CD14-positive monocyte (primary cell): ENCODE results near the gene CPLANE1. TPM values are rescaled to one million over a fixed set of nuclear protein-coding genes. Genes with fewer than 3 reads are reported as not detected.

Source experiments
- DNase-seq, 3 donors: peaks; one replicate each; pipeline ENCODE4 v3.0.0-alpha.2; 2011 to 2022
- H2AFZ ChIP-seq: 2 replicates; pipeline ENCODE4 v1.6.0; 2012; ENCODE audit warnings: mild to moderate bottlenecking, low read depth, low read length, inconsistent platforms; ENCODE audit not compliant: insufficient read depth, poor library complexity, severe bottlenecking
- H3K27ac ChIP-seq, 2 donors: 1 replicate in 1 of 2; 2 replicates in 1 of 2; pipeline ENCODE4 v1.5.1; 2012 to 2013; ENCODE audit warnings: low read length in 2 of 2, control low read depth in 1 of 2, inconsistent platforms in 1 of 2, low read depth in 1 of 2, mild to moderate bottlenecking in 1 of 2
- H3K27me3 ChIP-seq, 2 donors: one replicate each; pipeline versions ENCODE4 v1.6.0 to v1.6.1; 2011 to 2013; ENCODE audit warnings: low read length in 2 of 2; ENCODE audit not compliant: control insufficient read depth in 2 of 2, insufficient read depth in 2 of 2
- H3K36me3 ChIP-seq, 2 donors: replicated peaks in 1 of 2; 1 replicate in 1 of 2; 2 replicates in 1 of 2; pipeline versions ENCODE4 v1.5.1 to v1.6.1; 2012 to 2013; ENCODE audit warnings: low read length in 2 of 2, control low read depth in 1 of 2, inconsistent platforms in 1 of 2, mild to moderate bottlenecking in 1 of 2; ENCODE audit not compliant: insufficient read depth in 2 of 2, control insufficient read depth in 1 of 2
- H3K4me1 ChIP-seq, 2 donors: 1 replicate in 1 of 2; 2 replicates in 1 of 2; pipeline versions ENCODE4 v1.5.1 to v1.6.1; 2012 to 2013; ENCODE audit warnings: low read length in 2 of 2, control low read depth in 1 of 2, inconsistent platforms in 1 of 2, mild to moderate bottlenecking in 1 of 2, moderate library complexity in 1 of 2; ENCODE audit not compliant: insufficient read depth in 2 of 2, control insufficient read depth in 1 of 2
- H3K4me2 ChIP-seq: replicated peaks from 2 replicates; pipeline ENCODE3; 2012; ENCODE audit warnings: low read length, moderate library complexity, mild to moderate bottlenecking; ENCODE audit not compliant: poor library complexity, severe bottlenecking; ENCODE audit errors: extremely low read depth
- H3K4me3 ChIP-seq, 3 experiments: fragments of 200-600 bp in 1 of 3; sonication (generic) in 1 of 3; replicated peaks in 1 of 3; 1 replicate in 2 of 3; 2 replicates in 1 of 3; pipeline ENCODE4 v1.5.1; 2011 to 2013; ENCODE audit warnings: low read length in 3 of 3, mild to moderate bottlenecking in 3 of 3, control low read depth in 2 of 3, low read depth in 2 of 3, inconsistent platforms in 1 of 3, moderate library complexity in 1 of 3
- H3K79me2 ChIP-seq: 2 replicates; pipeline ENCODE4 v1.6.0; 2012; ENCODE audit warnings: mild to moderate bottlenecking, control low read depth, inconsistent platforms, low read length, moderate library complexity; ENCODE audit not compliant: insufficient read depth
- H3K9ac ChIP-seq: 2 replicates; pipeline ENCODE4 v1.6.0; 2017; ENCODE audit warnings: low read length, mild to moderate bottlenecking; ENCODE audit not compliant: insufficient read depth, poor library complexity, severe bottlenecking
- H3K9me3 ChIP-seq, 2 donors: replicated peaks in 1 of 2; 1 replicate in 1 of 2; 2 replicates in 1 of 2; pipeline versions ENCODE4 v1.5.1 to v1.6.1; 2012 to 2013; ENCODE audit warnings: low read length in 2 of 2, control low read depth in 1 of 2; ENCODE audit not compliant: control insufficient read depth in 1 of 2, insufficient read depth in 1 of 2
- H4K20me1 ChIP-seq: 2 replicates; pipeline ENCODE4 v1.6.0; 2012; ENCODE audit warnings: mild to moderate bottlenecking, low read length, control low read depth, moderate library complexity; ENCODE audit not compliant: insufficient read depth
- H3K27ac Mint-ChIP-seq, 7 donors: one replicate each; pipeline ENCODE4 v1.8.0; 2020; ENCODE audit warnings: mild to moderate bottlenecking in 7 of 7, mixed read lengths in 7 of 7, moderate library complexity in 6 of 7, inconsistent platforms in 2 of 7
- H3K27me3 Mint-ChIP-seq, 3 donors: one replicate each; pipeline ENCODE4 v1.8.0; 2021 to 2022; ENCODE audit warnings: low read depth in 3 of 3, mild to moderate bottlenecking in 3 of 3, mixed read lengths in 3 of 3, moderate library complexity in 3 of 3, inconsistent platforms in 1 of 3
- H3K36me3 Mint-ChIP-seq, 2 donors: one replicate each; pipeline ENCODE4 v1.8.0; 2020; ENCODE audit warnings: mixed read lengths in 2 of 2, inconsistent platforms in 1 of 2, mild to moderate bottlenecking in 1 of 2
- H3K4me1 Mint-ChIP-seq: one replicate; pipeline ENCODE4 v1.8.0; 2020; ENCODE audit warnings: mild to moderate bottlenecking, mixed read lengths
- H3K4me3 Mint-ChIP-seq, 2 donors: one replicate each; pipeline ENCODE4 v1.8.0; 2020; ENCODE audit warnings: mild to moderate bottlenecking in 2 of 2, mixed read lengths in 2 of 2, moderate library complexity in 1 of 2
- H3K9me3 Mint-ChIP-seq, 7 donors: one replicate each; pipeline ENCODE4 v1.8.0; 2020 to 2022; ENCODE audit warnings: mixed read lengths in 7 of 7, mild to moderate bottlenecking in 6 of 7, moderate library complexity in 6 of 7, inconsistent platforms in 2 of 7
- WGBS: methylation state at CpG from one replicate; pipeline ENCODE4 v1.1.5; 2013; ENCODE audit warnings: missing lambda C conversion rate; ENCODE audit not compliant: insufficient coverage; 5-methylcytosine and 5-hydroxymethylcytosine counted together
- intact Hi-C, 2 donors: fragments of 100-400 bp; cut with micrococcal nuclease; formaldehyde crosslinking; loops; one replicate each; pipeline versions ENCODE4 v1.15.0 to v1.15.1; 2023
- polyA plus RNA-seq, 3 donors: library from polyadenylated mRNA; depleted of rRNA in 1 of 3; unstranded in 2 of 3; stranded (reverse) in 1 of 3; fragments of 300-500 nt in 2 of 3; fragments of >200 nt in 1 of 3; fragmentation: Illumina TruSeq in 2 of 3; gene quantifications; 1 replicate in 2 of 3; 2 replicates in 1 of 3; pipeline ENCODE4 v1.2.3, GENCODE V29; 2012 to 2021
- TF ChIP-seq, protein P1 (sequence below): fragments of 200-600 bp; IDR thresholded peaks from one replicate; pipeline ENCODE4 v1.8.0; 2022; ENCODE audit warnings: antibody characterized with exemption, mild to moderate bottlenecking

The CPLANE1 gene
- polyA plus RNA-seq, 3 donors: 0.25 to 1.6 (median 0.88) TPM

DNA sequence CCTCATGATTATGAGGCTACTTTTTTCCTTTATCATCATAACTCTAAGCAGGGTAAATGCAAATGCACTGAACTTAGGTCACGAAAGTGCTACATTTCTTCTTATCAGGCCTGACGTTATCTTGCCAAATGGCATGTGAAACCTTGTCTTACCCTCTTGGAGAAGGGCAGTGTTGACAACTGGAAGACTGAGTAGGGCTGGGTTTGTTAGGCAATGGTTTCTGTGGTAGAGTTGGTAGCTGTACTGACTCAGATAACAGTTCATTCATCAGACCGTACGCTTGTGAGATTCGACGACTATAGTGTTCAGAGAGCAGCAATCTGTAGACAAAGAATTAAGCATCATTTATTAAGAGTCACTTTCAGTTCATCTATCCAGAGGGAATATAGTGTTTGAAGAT lies 127.7 kb downstream of the CPLANE1 start:
- no peaks in the 10 kb centered on the region for H3K79me2 ChIP-seq
- H3K4me3 ChIP-seq: no peak overlapping the region
- WGBS: no CpG with 5 or more reads among the region's 6 CpGs
- Mint-ChIP-seq H3K4me3 (no peak overlapping the region), H3K27me3 (peaks cover 0 to 1% (median 0%) of the 10 kb centered on the region in 3 donors), H3K36me3 (peaks cover 6 to 8% of the 10 kb centered on the region in 2 donors), H3K9me3 (peaks cover 0 to 2% (median 0%) of the 10 kb centered on the region in 7 donors), H3K27ac (peak overlapping the region in 2 of 7 donors; percentile 1 to 13), H3K4me1 (peaks cover 9% of the 10 kb centered on the region)
- TF ChIP-seq, protein P1, sequence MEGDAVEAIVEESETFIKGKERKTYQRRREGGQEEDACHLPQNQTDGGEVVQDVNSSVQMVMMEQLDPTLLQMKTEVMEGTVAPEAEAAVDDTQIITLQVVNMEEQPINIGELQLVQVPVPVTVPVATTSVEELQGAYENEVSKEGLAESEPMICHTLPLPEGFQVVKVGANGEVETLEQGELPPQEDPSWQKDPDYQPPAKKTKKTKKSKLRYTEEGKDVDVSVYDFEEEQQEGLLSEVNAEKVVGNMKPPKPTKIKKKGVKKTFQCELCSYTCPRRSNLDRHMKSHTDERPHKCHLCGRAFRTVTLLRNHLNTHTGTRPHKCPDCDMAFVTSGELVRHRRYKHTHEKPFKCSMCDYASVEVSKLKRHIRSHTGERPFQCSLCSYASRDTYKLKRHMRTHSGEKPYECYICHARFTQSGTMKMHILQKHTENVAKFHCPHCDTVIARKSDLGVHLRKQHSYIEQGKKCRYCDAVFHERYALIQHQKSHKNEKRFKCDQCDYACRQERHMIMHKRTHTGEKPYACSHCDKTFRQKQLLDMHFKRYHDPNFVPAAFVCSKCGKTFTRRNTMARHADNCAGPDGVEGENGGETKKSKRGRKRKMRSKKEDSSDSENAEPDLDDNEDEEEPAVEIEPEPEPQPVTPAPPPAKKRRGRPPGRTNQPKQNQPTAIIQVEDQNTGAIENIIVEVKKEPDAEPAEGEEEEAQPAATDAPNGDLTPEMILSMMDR: no peak
- H3K9me3 ChIP-seq: no peaks in the 10 kb centered on the region
- H3K4me1 ChIP-seq: no peaks in the 10 kb centered on the region
- no peak overlapping the region for H3K27ac ChIP-seq
- H3K4me2 ChIP-seq: no peak overlapping the region
- intact Hi-C loops: no loop called here
- no peaks in the 10 kb centered on the region for H4K20me1 ChIP-seq
- H3K36me3 ChIP-seq: no peaks in the 10 kb centered on the region
- no peak overlapping the region for H3K9ac ChIP-seq
- no peaks in the 10 kb centered on the region for H3K27me3 ChIP-seq
- no peak for DNase-seq
- H2AFZ ChIP-seq: no peak overlapping the region

DNA sequence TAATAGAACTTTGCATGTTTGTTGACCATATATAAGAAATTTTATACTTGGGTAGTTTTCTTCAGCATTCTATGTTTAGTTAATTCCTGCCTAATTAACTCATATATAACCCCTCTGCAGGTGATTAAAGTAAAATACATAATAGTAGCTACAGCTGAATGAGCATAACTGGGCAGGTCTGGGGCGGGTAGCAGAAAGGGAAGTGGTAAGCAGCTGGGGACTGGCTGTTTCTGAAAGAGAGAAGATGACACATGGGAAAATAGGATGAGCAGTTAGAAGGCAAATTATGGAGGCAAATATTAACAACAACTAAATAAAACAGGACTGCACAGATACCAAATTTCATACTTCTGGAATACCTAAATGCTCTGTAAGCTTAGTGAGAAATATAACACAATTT lies 128.1 kb downstream of the CPLANE1 start:
- Histone ChIP-seq H3K27ac (no peak overlapping the region), H3K4me1 (no peaks in the 10 kb centered on the region), H3K79me2 (no peaks in the 10 kb centered on the region), H3K36me3 (no peaks in the 10 kb centered on the region), H3K27me3 (no peaks in the 10 kb centered on the region), H2AFZ (no peak overlapping the region), H3K9me3 (no peaks in the 10 kb centered on the region), H3K4me2 (no peak overlapping the region), H3K4me3 (no peak overlapping the region), H4K20me1 (no peaks in the 10 kb centered on the region), H3K9ac (no peak overlapping the region)
- TF ChIP-seq, protein P1: no peak
- Mint-ChIP-seq H3K9me3 (peaks cover 0 to 2% (median 0%) of the 10 kb centered on the region in 7 donors), H3K27ac (peak overlapping the region in 2 of 7 donors; percentile 12 to 13), H3K4me3 (no peak overlapping the region), H3K36me3 (peaks cover 8 to 9% of the 10 kb centered on the region in 2 donors), H3K27me3 (peaks cover 0 to 1% (median 0%) of the 10 kb centered on the region in 3 donors), H3K4me1 (peaks cover 9% of the 10 kb centered on the region)
- peak in 1 of 3 donors; percentile 5 for DNase-seq
- intact Hi-C loops: no loop called here
- 0% methylated on average over 1 of the region's 1 CpG for WGBS
